ENCODE data around the gene KIFC1. TPM values are rescaled to one million over a fixed set of nuclear protein-coding genes. Genes with fewer than 3 reads are reported as not detected.

Gene KIFC1
- total and polyA plus RNA-seq, 9 of the 15 experiments (the other 6 are each of a cell fraction or from before 2014, with no cell fraction given): 1.3 to 95.2 (median 76.9) TPM

- TF ChIP-seq REST (IDR thresholded peaks at IDR 0.05; ENCODE audit: borderline replicate concordance) (0 out of 2 replicates have a peak, but pooled peaks have one; percentile 11), REST (CRISPR knock-in tag; IDR thresholded peaks at IDR 0.05; ENCODE audit: low read depth) (no peak), SOX6 (IDR thresholded peaks at IDR 0.05) (peak; percentile 55), PATZ1 (CRISPR knock-in tag; IDR thresholded peaks at IDR 0.05; ENCODE audit: borderline replicate concordance) (no peak), PKNOX1 (IDR thresholded peaks at IDR 0.05) (peak; percentile 64; the same call in 1 of the 2 replicates), CTBP1 (IDR thresholded peaks at IDR 0.05; ENCODE audit: borderline replicate concordance) (peak; percentile 94), TCF7L2 (IDR thresholded peaks at IDR 0.05; ENCODE audit: low read depth, low read length) (peak; percentile 18; the same call in 1 of the 2 replicates), MXI1 (IDR thresholded peaks at IDR 0.05; ENCODE audit: low read depth, low read length) (no peak), ZNF507 (tag; conservative IDR thresholded peaks at IDR 0.05) (no peak), ZNF655 (CRISPR knock-in tag; IDR thresholded peaks at IDR 0.05) (no peak), TAL1 (IDR thresholded peaks at IDR 0.05) (peak; percentile 54)
Observed at GRCh38 chr6:33380272-33380981, 11.2 kb upstream of the KIFC1 start (continued).
